Fibroblast of skin of left biceps (primary cell): Measurements from ENCODE around the gene LCE7A.

Experiments used
- DNase-seq, 2 experiments: peaks; one replicate each; pipeline ENCODE4 v3.0.0-alpha.2; 2013; ENCODE audit warnings: low read depth in 2 of 2

The LCE7A gene

DNA sequence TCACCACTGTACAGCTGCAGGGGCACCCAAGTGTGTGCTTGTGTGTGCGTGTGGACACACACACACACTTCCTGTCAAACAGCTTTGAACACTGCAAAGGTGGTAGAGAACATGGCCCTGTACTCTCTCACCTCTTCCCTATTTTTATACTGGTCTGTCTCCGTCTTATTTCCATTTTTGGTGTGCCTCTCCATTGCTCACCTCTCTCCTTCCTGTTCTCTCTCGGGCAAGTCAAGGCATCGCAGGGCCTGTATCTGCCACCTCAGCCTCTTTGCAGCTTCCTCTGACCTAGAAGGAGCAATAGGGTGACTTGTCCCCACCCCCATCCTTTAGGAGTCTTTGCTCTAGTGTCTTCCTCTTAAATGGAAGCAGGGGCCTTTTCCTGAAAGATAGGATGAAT, 20.5 kb downstream of the LCE7A start:
- DNase-seq: no peak

GRCh38 chr1:152880907-152881306, 21.1 kb downstream of the LCE7A start:
- no peak for DNase-seq

DNA sequence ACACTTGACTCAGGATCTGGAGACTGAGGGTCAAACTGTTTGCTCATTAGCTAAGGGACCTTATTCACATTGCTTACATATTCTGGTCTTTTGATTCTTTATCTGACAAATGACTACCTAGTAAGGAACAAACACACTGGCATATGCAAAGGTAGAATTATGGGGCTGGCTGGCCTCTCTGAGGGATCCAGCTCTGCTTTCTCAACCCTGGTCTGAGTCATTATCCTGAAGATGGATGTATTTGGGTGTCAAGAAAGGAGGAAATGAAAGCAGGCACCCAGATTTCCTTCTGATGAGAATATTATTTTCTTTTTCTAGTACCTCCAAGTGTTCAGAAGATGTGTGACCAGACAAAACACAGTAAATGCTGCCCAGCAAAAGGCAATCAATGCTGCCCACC, 24.3 kb downstream of the LCE7A start:
- no peak for DNase-seq

DNA sequence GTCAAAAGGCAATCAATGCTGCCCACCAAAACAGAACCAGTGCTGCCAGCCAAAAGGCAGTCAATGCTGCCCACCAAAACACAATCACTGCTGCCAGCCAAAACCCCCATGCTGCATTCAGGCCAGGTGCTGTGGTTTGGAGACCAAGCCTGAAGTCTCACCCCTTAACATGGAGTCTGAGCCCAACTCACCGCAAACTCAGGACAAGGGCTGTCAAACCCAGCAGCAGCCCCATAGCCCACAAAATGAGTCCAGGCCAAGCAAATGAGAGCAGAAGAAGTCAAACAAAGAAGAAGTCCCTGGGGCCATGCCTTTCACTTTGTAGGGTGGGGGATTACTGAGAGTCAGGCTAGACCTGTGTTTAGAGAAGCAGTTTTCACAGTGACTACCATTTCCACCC, 24.7 kb downstream of the LCE7A start:
- no peak for DNase-seq

- DNase-seq: no peak
Measured at GRCh38 chr1:152884966-152885624, 25.3 kb downstream of the LCE7A start.

DNA sequence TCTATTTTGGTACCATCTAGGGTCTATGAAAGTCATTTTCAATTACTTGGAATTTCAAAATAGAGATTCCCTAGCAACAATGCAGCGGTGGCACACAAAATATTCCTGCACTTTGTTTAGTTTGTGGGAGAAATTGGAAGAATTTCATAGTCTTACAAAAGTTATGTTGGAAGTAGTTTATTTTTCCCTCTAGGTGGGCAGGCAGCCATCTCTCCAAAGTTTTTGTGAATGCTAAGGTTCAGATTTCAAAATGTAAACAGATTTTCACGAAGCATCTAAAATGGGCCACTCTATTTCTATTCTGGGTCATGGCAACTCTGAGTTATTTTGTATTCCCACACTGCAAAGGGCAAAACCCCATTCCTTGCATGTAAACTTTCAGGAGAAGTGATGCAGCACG, 26.3 kb downstream of the LCE7A start:
- DNase-seq: no peak

DNA sequence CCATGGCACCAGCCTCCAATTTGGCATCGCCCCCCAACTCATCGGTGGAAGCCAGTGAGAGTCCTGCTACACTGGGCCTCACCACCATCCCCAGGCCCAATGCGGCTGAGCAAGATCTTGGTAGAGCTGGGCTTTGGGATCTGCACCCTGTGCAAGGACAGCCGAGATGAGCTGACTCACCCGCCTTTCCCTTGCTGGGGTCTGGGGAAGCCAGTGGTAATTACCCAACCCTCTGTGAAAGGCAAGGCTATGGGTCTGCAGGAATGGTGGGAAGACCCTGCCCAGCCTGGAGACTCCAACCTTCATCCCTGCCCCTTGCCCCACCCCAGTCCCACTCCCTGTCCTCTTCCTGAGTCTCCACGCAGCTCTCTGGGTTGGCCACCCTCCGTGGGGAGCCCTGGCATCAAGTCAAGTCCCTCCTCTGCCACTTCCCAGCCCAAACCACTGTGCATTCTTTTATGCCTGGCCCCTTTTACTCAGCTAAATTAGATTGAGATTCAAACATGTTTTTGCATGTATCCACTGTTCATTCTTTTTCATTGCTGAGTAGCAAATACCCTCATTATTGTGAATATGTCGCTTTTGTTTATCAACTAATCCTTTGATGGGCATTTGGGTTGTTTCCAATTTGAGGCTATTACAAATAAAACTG, 27.1 kb downstream of the LCE7A start:
- DNase-seq: no peak

DNA sequence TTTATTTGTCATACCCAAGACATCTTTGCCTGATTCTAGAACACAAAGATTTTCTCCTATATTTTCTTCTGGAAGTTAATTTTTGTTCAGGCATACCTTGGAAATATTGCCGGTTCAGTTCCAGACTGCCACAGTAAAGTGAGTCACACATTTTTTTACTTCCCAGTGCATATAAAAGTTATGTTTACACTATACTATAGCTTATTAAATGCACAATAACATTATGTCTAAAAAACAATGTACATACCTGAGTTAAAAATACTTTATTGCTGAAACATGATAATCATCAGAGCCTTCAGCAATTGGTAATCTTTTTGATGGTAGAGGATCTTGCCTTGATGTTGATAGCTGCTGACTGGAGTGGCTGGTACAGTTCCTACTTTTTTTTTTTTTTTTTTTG, 28.3 kb downstream of the LCE7A start:
- DNase-seq: no peak

DNA sequence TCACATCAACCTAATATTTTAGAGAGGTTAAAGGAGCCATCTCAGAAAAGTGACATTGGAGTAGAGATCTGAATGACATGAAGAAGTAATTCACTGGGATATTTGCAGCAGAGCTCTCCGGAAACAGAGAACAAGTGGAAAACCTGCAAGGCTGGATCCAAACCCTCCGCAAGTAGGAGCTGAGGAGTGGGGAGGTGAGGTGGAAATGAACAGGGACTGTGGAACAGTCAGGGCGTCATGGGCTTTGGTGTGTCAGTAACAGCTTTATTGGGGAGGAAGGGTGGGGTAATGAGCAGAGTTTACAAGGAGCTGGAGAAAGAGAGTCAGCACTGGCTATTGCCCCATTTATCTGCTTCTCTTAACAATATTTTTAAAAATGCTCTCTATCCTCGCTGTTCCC, 39.2 kb downstream of the LCE7A start:
- no peak for DNase-seq

DNA sequence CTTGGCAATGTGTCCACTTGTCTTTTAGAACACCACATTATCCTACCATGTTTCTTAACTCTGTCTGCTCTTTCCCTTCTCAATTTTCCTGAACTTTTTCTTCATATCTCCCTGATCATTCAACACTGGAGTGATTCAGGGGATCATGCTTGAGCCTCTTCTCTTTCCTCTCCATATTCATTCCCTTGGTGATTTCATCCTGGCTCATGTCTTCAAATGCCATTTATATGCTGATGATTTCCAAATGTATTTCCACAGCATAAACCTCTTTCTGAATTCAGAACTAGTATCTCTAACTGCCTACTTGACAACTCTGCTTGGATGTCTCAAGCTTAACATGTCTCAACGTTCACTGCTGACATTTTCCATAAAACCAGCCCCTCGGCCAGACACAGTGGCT, 40.1 kb downstream of the LCE7A start:
- no peak for DNase-seq

GRCh38 chr1:152901631-152902030, 41.8 kb downstream of the LCE7A start:
- DNase-seq: no peak

DNA sequence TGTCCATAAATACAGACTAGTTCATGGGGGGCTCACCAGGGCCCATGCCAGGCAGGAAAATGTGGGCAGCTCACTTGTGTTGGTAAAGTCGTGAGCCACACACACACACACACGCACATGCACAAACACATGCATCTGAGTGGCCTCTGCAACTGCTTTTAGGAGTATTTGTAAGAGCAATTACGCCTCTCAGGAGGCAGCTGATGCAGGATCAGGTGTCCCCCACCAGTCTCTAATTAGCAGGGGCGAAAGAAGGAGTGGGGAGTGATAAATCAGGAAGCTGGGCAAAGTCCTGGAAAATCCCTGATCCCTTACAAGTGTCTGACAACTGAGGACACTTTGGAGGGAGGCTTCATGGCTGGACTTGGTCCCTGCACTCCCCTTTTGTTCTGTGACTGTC, 42.8 kb downstream of the LCE7A start:
- DNase-seq: no peak

- DNase-seq: no peak
Measured at GRCh38 chr1:152904688-152905440, 45.1 kb downstream of the LCE7A start.

GRCh38 chr1:152906023-152906565, 46.3 kb downstream of the LCE7A start:
- no peak for DNase-seq

GRCh38 chr1:152907686-152908601, 48.1 kb downstream of the LCE7A start, which contains the start of gene IVL:
IVL (plus strand) TSS chr1:152908546; CDS start chr1:152909798, 1,252 bp downstream.
- no peak for DNase-seq

DNA sequence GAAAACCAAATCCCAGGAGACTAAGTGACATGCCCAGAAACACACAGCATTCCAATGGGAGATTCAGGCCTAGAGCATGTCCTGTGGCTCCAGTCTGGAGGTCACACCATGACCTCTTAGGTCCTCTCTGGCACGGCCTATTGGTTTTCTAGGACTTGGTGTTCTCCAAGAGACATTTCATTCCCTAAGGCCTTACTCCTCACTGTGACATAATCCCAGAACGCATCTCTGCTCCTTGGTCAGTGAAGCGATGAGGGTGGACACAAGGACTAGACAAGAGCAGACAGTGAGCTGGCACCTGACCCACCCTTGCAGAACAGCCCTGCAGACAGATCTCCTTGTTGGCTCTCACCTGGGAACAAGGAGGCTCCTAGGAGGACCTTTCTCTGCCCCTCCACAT, 49.4 kb downstream of the LCE7A start:
- no peak for DNase-seq
